ENCODE measurements around the gene MLYCD. TPM values are rescaled to one million over a fixed set of nuclear protein-coding genes. Genes with fewer than 3 reads are reported as not detected.

The MLYCD gene
- total and polyA plus RNA-seq, 2 donors from 2014 or later, result 8.8 to 9.1 TPM

DNA sequence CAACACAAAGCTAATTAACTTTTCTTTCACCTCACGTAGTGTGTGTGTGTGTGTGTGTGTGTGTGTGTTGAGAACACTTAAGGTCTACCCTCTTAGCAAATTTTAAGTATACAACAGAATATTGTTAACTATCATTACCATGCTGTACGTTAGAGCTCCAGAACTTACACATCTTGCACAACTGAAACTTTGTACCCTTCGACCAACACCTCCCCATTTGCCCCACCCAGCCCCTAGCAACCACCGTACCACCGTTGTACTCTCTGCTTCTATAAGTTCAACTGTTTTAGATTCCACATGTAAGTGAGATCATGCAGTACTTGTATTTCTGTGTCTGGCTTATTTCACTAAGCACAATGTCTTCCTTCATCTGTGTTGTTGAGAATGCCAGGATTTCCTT is 28.1 kb upstream of the MLYCD start:
- Histone ChIP-seq H3K4me1 (ENCODE audit: control insufficient read depth in 2 of 3, insufficient read depth in 2 of 3, low read depth in 1 of 3, low read length in 3 of 3) (no peaks in the 10 kb centered on the region), H3K27me3 (ENCODE audit: control insufficient read depth, insufficient read depth, low read length) (no peaks in the 10 kb centered on the region), H3K9me3 (ENCODE audit: control insufficient read depth in 2 of 3, insufficient read depth in 1 of 3, low read length in 3 of 3) (no peaks in the 10 kb centered on the region), H3K4me3 (ENCODE audit: low read length in 3 of 3) (no peak overlapping the region), H3K36me3 (ENCODE audit: control insufficient read depth in 2 of 3, insufficient read depth in 3 of 3, low read length in 3 of 3) (no peaks in the 10 kb centered on the region), H3K9ac (ENCODE audit: low read length in 3 of 3) (no peak overlapping the region), H3K27ac (ENCODE audit: low read depth in 2 of 2, low read length in 2 of 2) (no peak overlapping the region)
- no peak for TF ChIP-seq CTCF (IDR thresholded peaks at IDR 0.05; ENCODE audit: borderline replicate concordance, extremely low read depth, insufficient read depth)
- DNase-seq (no peak), FAIRE-seq (no peak)
- intact Hi-C loops (cut with DNase I), result no loop called here

DNA sequence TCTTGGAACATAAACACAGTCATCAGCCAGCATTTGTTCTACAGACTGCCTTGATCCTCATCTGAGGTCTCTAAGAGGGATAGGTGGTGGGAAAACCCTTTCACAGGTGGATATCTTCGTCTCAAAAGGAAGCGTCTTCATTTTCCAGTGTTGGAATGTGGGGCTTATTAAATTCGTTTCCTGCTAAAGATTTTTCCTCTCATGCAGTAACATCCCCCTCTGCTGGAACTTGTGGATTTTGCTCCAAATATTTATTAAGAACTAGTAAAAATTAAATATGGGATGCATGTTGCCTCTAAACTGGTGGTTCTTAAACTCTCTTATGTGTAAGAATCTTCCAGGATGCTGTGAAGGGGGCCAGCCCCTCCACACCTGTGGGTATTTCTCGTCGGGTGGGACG is 20.1 kb upstream of the MLYCD start:
- DNase-seq (peak in 2 of 5 donors; percentile 62 to 82), FAIRE-seq (no peak)
- H3K9ac ChIP-seq (ENCODE audit: low read length in 3 of 3), result no peak overlapping the region
- no peak overlapping the region for H3K27ac ChIP-seq (ENCODE audit: low read depth in 2 of 2, low read length in 2 of 2)
- H3K4me1 ChIP-seq (ENCODE audit: control insufficient read depth in 2 of 3, insufficient read depth in 2 of 3, low read depth in 1 of 3, low read length in 3 of 3), result no peaks in the 10 kb centered on the region
- no peak overlapping the region for H3K4me3 ChIP-seq (ENCODE audit: low read length in 3 of 3)
- peak; percentile 44 for TF ChIP-seq CTCF (IDR thresholded peaks at IDR 0.05; ENCODE audit: borderline replicate concordance, extremely low read depth, insufficient read depth)
- H3K27me3 ChIP-seq (ENCODE audit: control insufficient read depth, insufficient read depth, low read length), result no peaks in the 10 kb centered on the region
- H3K36me3 ChIP-seq (ENCODE audit: control insufficient read depth in 2 of 3, insufficient read depth in 3 of 3, low read length in 3 of 3), result no peaks in the 10 kb centered on the region
- H3K9me3 ChIP-seq (ENCODE audit: control insufficient read depth in 2 of 3, insufficient read depth in 1 of 3, low read length in 3 of 3), result no peaks in the 10 kb centered on the region
- intact Hi-C loops (cut with DNase I), result no loop called here

GRCh38 chr16:83882163-83882885 is 16.6 kb upstream of the MLYCD start:
- no peak for TF ChIP-seq CTCF (IDR thresholded peaks at IDR 0.05; ENCODE audit: borderline replicate concordance, extremely low read depth, insufficient read depth)
- H3K27me3 ChIP-seq (ENCODE audit: control insufficient read depth, insufficient read depth, low read length), result no peaks in the 10 kb centered on the region

More at GRCh38 chr16:83882163-83882885, 16.6 kb upstream of the MLYCD start:
- Histone ChIP-seq H3K36me3 (ENCODE audit: control insufficient read depth in 2 of 3, insufficient read depth in 3 of 3, low read length in 3 of 3) (no peaks in the 10 kb centered on the region), H3K9ac (ENCODE audit: low read length in 3 of 3) (no peak overlapping the region), H3K4me1 (ENCODE audit: control insufficient read depth in 2 of 3, insufficient read depth in 2 of 3, low read depth in 1 of 3, low read length in 3 of 3) (no peaks in the 10 kb centered on the region), H3K4me3 (ENCODE audit: low read length in 3 of 3) (no peak overlapping the region), H3K27ac (ENCODE audit: low read depth in 2 of 2, low read length in 2 of 2) (no peak overlapping the region), H3K9me3 (ENCODE audit: control insufficient read depth in 2 of 3, insufficient read depth in 1 of 3, low read length in 3 of 3) (no peaks in the 10 kb centered on the region)
- DNase-seq (peak in 2 of 5 donors; percentile 25 to 34), FAIRE-seq (no peak)
- intact Hi-C loops (cut with DNase I), result no loop called here

All from kidney (tissue), 14 donors.